Adrenal gland (tissue), 12 donors: Measurements from ENCODE around the gene SLCO2A1. TPM values are rescaled to one million over a fixed set of nuclear protein-coding genes. Genes with fewer than 3 reads are reported as not detected.
A peak's percentile ranks its signal among the peaks of the same experiment; 100 is the strongest.

ENCODE experiments used
- DNase-seq, 7 donors: peaks; one replicate each; pipeline ENCODE4 v3.0.0-alpha.2; 2019 to 2020
- H3K27ac ChIP-seq, 5 donors: fragments of 200-600 bp; sonication (generic) in 4 of 5; 1 replicate in 3 of 5; 2 replicates in 2 of 5; pipeline versions ENCODE4 v1.5.1 to v1.8.0; 2016 to 2020; ENCODE audit warnings: mild to moderate bottlenecking in 1 of 5
- H3K27me3 ChIP-seq: fragments of 200-600 bp; 2 replicates; pipeline ENCODE4 v1.8.0; 2021
- H3K36me3 ChIP-seq, 2 donors: fragments of 200-600 bp; replicated peaks in 1 of 2; 1 replicate in 1 of 2; 2 replicates in 1 of 2; pipeline versions ENCODE4 v1.5.1 to v1.8.0; 2018 to 2022
- H3K4me1 ChIP-seq, 2 donors: fragments of 200-600 bp; replicated peaks in 1 of 2; 1 replicate in 1 of 2; 2 replicates in 1 of 2; pipeline versions ENCODE4 v1.5.1 to v1.8.0; 2018 to 2021
- H3K4me3 ChIP-seq, 4 donors: fragments of 200-600 bp; sonication (generic) in 3 of 4; one replicate each; pipeline ENCODE4 v1.5.1; 2016 to 2018
- H3K9me3 ChIP-seq, 3 donors: fragments of 200-600 bp; sonication (generic) in 1 of 3; replicated peaks in 1 of 3; 1 replicate in 2 of 3; 2 replicates in 1 of 3; pipeline versions ENCODE4 v1.5.1 to v1.8.0; 2016 to 2021
- POLR2A ChIP-seq, 2 donors: fragments of 450-650 bp; IDR thresholded peaks; one replicate each; pipeline ENCODE4 v1.6.1; 2017; ENCODE audit warnings: antibody characterized with exemption in 2 of 2, mild to moderate bottlenecking in 2 of 2, moderate library complexity in 1 of 2
- WGBS, 4 donors: extraction: QIAGEN DNeasy Blood & Tissue Kit in 2 of 4; methylation state at CpG; one replicate each; pipeline versions ENCODE4 v1.1.5 to v1.1.7; 2013 to 2017; 5-methylcytosine and 5-hydroxymethylcytosine counted together
- intact Hi-C, 2 donors: fragments of 100-400 bp; cut with DNase I; formaldehyde crosslinking; loops; one replicate each; pipeline versions ENCODE4 v1.14.1 to v1.15.0; 2022 to 2023
- polyA plus RNA-seq, 3 donors: library from polyadenylated mRNA; stranded (reverse); fragments of 200-250 nt in 2 of 3; fragments of 350-450 nt in 1 of 3; fragmentation: Illumina TruSeq in 1 of 3; extraction: RNeasy Lipid Tissue Mini Kit (QIAGEN cat#74804) in 1 of 3; gene quantifications; one replicate each; pipeline ENCODE4 v1.2.3, GENCODE V29; 2013 to 2014
- total RNA-seq, 9 donors: library from RNA; depleted of rRNA in 4 of 9; stranded (reverse); fragments of >200 nt in 4 of 9; fragments of 120-200 nt in 1 of 9; fragmentation: NEBNext Ultra II Directional in 1 of 9; extraction: Animal tissue kit (Norgen Biotek cat#: 25700) in 1 of 9; gene quantifications; one replicate each; pipeline versions ENCODE4 v1.1.0 to v1.2.4, GENCODE V29; 2013 to 2023
- TF ChIP-seq, protein P1 (sequence below), 6 experiments: fragments of 450-650 bp in 4 of 6; fragments of 200-600 bp in 2 of 6; sonication (generic) in 1 of 6; IDR thresholded peaks; 1 replicate in 5 of 6; 2 replicates in 1 of 6; pipeline versions ENCODE4 v1.5.1 to v1.8.0; 2016 to 2021; ENCODE audit warnings: antibody characterized with exemption in 6 of 6, mild to moderate bottlenecking in 2 of 6, moderate library complexity in 1 of 6
- donor health status: healthy with polysubstance abuse.
- donor health status: Bipolar disorder and iron deficiency.
- donor health status: DM: yes; HTN: yes; CAD: no.
- donor health status: DM: no; HTN: no; CAD: no.
- donor health status: DM: no; HTN: no; CAD: no.
- donor health status: DM: yes; HTN: yes; CAD: no.

SLCO2A1 gene
- total and polyA plus RNA-seq, 12 donors: 2.3 to 141 (median 29.5) TPM

DNA sequence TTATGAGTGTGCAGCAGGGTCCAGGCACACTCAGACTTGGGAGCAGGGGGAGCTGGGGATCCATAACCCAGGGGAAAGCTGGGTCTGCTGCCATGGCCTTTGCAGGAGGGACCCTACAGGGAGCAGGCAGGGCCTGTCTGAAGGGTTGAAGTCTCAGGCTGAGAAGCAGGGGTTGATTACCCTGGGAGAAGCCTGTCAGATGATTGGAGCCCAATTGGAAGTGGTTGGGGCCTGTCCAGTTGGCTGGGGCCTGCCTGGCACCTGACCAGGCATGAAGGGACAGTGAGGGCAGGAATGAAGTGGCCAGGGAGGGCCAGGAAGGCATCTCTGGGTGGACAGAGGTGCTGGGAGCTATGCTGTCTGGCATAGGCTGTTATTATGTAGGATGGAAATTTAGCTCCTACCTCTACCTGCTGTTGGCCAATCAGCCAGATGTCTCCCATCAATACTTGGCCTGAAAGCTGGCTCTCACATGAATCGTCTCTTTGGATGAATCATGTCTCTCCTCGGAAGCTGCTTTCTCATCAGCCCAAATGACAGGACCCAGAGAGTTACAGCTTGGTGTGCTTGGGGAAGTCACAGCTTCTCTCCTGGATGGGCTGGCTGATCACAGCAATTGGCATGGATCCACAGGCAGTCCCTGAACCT is 27.4 kb upstream of the SLCO2A1 start:
- intact Hi-C loops: no loop called here

DNA sequence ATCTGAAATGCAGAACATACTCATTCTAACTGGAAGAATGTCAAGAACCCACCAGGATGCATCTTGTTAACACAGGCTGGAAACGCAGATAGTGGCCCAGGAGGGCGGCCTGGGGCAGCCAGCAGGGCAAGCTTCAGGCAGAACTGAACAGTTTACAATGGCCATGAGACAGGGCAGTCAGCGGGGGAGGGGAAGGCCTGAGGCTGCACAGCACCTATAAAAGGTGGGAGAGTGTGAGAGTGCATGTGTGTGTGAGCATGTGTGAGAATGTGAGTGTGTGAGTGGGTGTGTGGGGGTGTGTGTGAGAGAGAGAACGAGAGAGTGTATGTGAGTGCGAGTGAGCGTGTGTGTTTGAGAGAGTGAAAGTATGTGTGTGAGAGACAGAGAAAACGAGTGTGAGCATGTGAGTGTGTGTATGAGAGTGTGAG is 26.8 kb upstream of the SLCO2A1 start:
- Histone ChIP-seq H3K27me3 (no peaks in the 10 kb centered on the region), H3K9me3 (no peaks in the 10 kb centered on the region), H3K27ac (no peak overlapping the region), H3K4me3 (no peak overlapping the region), H3K36me3 (no peaks in the 10 kb centered on the region), H3K4me1 (no peaks in the 10 kb centered on the region)
- intact Hi-C loops: no loop called here
- TF ChIP-seq, protein P1, sequence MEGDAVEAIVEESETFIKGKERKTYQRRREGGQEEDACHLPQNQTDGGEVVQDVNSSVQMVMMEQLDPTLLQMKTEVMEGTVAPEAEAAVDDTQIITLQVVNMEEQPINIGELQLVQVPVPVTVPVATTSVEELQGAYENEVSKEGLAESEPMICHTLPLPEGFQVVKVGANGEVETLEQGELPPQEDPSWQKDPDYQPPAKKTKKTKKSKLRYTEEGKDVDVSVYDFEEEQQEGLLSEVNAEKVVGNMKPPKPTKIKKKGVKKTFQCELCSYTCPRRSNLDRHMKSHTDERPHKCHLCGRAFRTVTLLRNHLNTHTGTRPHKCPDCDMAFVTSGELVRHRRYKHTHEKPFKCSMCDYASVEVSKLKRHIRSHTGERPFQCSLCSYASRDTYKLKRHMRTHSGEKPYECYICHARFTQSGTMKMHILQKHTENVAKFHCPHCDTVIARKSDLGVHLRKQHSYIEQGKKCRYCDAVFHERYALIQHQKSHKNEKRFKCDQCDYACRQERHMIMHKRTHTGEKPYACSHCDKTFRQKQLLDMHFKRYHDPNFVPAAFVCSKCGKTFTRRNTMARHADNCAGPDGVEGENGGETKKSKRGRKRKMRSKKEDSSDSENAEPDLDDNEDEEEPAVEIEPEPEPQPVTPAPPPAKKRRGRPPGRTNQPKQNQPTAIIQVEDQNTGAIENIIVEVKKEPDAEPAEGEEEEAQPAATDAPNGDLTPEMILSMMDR (IDR thresholded peaks at IDR 0.05): no peak
- TF ChIP-seq POLR2A (IDR thresholded peaks at IDR 0.05): no peak
- WGBS, 4 donors: 85 to 90% (median 89%) methylated on average over 7 of the region's 7 CpGs
- peak in 1 of 7 donors; percentile 5 for DNase-seq

More for the DNA sequence above, 27.4 kb upstream of the SLCO2A1 start:
- no peaks in the 10 kb centered on the region for H3K36me3 ChIP-seq
- WGBS, 4 donors: 25 to 39% (median 31%) methylated on average over 2 of the region's 2 CpGs; no CpG with 5 or more reads in 1 of the 4 donors
- H3K9me3 ChIP-seq: no peaks in the 10 kb centered on the region
- no peak for DNase-seq
- no peaks in the 10 kb centered on the region for H3K27me3 ChIP-seq
- TF ChIP-seq, protein P1 (IDR thresholded peaks at IDR 0.05): no peak
- TF ChIP-seq POLR2A (IDR thresholded peaks at IDR 0.05): no peak
- H3K27ac ChIP-seq: peak overlapping the region in 1 of 5 donors; percentile 34
- H3K4me3 ChIP-seq: no peak overlapping the region
- H3K4me1 ChIP-seq: no peaks in the 10 kb centered on the region

DNA sequence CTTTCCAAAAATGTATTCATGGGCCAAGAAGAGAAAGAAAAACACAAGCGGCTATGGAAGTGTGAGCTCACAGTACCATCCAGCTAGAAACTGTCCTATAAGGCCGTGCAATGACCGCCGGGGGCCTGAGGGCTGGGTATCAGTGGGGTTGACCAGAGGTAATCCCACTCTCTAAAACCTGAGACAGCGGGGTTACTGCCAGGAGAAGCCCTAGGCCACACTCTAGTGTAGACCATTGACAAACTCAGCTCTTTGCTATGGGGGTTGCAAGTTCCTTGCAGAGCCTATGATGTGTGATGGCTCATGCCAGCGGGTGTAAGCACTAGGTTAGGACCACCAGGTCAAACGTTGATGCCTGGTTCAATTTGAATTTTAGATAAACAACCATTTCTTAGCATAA is 25.9 kb upstream of the SLCO2A1 start:
- Histone ChIP-seq H3K4me3 (no peak overlapping the region), H3K27me3 (no peaks in the 10 kb centered on the region), H3K36me3 (no peaks in the 10 kb centered on the region), H3K9me3 (no peaks in the 10 kb centered on the region), H3K27ac (no peak overlapping the region), H3K4me1 (no peaks in the 10 kb centered on the region)
- no peak for TF ChIP-seq POLR2A (IDR thresholded peaks at IDR 0.05)
- TF ChIP-seq, protein P1 (IDR thresholded peaks at IDR 0.05): no peak
- intact Hi-C loops: no loop called here
- whole genome bisulfite sequencing, 4 donors: 88 to 95% (median 91%) methylated on average over 5 to 7 of the region's 7 CpGs
- peak in 1 of 7 donors; percentile 4 for DNase-seq

DNA sequence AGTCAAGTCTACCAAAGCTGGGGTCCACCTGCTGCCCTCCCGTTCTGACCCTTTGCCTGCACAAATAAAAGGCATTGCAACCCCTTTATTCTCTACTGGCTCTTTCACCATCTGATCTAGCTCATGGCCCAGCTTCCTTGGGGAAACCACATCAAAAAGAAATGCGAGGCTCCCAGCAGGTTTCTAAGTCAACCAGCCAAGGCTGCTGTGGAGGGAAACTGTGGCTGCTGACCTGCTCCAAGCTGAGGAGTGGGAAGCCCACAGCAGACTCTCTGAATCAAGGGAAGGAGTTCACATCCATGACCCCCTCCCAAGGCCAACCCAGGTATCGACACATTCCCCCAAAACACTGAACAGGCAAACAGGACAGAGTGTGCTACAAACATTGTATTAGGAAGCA is 25.2 kb upstream of the SLCO2A1 start:
- Histone ChIP-seq H3K9me3 (no peaks in the 10 kb centered on the region), H3K4me1 (no peaks in the 10 kb centered on the region), H3K36me3 (no peaks in the 10 kb centered on the region), H3K27me3 (no peaks in the 10 kb centered on the region), H3K4me3 (no peak overlapping the region), H3K27ac (no peak overlapping the region)
- intact Hi-C loops: no loop called here
- WGBS, 4 donors: 78 to 85% (median 80%) methylated on average over 3 of the region's 3 CpGs
- TF ChIP-seq POLR2A (IDR thresholded peaks at IDR 0.05): no peak
- TF ChIP-seq, protein P1 (IDR thresholded peaks at IDR 0.05): no peak
- DNase-seq: no peak
